ENCODE data around the gene CAPN14.

Gene CAPN14

DNA sequence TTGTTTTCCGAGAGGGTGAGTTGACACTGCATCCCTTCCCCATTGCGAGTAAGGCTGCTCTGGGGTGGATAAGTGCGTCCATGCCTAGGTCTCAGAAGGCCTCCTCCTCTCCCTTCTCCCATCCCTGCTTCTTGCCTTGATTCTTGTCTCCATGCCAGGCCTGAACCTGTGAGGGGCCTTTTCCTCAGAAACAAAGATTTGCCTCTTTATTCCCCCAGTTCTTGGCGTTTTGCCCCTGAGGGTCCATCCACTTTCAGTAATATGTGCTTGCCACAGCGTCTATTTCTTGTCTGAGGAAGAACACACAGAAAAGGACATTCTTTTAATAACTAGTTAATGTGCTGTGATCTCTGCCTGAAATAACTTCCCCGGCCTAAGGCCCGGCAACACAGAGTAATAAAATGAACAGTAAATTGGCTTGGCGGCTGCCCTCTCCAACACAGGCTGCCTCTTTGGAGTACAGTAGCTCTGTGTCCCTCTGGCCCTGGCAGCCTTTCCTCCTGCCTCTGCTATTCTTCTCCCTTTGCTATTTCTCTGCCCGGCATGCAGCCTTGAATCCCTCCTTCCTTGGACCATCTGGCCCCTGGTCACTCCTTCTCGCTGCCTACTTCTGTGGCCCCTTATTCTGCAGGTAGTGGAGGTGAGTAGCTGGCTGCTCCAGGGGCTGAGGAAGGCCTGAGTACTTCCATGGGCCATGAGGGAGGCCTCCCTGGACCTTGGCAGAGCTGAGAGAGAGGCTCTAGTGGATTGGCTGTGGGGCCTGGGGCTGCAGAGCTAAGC is 21.0 kb upstream of the CAPN14 start:
- DNase-seq (ENCODE audit: low read depth in 1 of 2, low spot score in 1 of 2) = no peak
- Histone ChIP-seq H3K4me3 (replicated peaks; ENCODE audit: insufficient read depth, low read length) (no peak overlapping the region), H3K27ac (replicated peaks) (no peak overlapping the region), H3K27me3 (ENCODE audit: insufficient read depth, poor library complexity, severe bottlenecking) (no peaks in the 10 kb centered on the region)
- TF ChIP-seq, protein P1, sequence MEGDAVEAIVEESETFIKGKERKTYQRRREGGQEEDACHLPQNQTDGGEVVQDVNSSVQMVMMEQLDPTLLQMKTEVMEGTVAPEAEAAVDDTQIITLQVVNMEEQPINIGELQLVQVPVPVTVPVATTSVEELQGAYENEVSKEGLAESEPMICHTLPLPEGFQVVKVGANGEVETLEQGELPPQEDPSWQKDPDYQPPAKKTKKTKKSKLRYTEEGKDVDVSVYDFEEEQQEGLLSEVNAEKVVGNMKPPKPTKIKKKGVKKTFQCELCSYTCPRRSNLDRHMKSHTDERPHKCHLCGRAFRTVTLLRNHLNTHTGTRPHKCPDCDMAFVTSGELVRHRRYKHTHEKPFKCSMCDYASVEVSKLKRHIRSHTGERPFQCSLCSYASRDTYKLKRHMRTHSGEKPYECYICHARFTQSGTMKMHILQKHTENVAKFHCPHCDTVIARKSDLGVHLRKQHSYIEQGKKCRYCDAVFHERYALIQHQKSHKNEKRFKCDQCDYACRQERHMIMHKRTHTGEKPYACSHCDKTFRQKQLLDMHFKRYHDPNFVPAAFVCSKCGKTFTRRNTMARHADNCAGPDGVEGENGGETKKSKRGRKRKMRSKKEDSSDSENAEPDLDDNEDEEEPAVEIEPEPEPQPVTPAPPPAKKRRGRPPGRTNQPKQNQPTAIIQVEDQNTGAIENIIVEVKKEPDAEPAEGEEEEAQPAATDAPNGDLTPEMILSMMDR (IDR thresholded peaks at IDR 0.05; ENCODE audit: insufficient read depth, low read length) = no peak
- TF ChIP-seq, protein P2, sequence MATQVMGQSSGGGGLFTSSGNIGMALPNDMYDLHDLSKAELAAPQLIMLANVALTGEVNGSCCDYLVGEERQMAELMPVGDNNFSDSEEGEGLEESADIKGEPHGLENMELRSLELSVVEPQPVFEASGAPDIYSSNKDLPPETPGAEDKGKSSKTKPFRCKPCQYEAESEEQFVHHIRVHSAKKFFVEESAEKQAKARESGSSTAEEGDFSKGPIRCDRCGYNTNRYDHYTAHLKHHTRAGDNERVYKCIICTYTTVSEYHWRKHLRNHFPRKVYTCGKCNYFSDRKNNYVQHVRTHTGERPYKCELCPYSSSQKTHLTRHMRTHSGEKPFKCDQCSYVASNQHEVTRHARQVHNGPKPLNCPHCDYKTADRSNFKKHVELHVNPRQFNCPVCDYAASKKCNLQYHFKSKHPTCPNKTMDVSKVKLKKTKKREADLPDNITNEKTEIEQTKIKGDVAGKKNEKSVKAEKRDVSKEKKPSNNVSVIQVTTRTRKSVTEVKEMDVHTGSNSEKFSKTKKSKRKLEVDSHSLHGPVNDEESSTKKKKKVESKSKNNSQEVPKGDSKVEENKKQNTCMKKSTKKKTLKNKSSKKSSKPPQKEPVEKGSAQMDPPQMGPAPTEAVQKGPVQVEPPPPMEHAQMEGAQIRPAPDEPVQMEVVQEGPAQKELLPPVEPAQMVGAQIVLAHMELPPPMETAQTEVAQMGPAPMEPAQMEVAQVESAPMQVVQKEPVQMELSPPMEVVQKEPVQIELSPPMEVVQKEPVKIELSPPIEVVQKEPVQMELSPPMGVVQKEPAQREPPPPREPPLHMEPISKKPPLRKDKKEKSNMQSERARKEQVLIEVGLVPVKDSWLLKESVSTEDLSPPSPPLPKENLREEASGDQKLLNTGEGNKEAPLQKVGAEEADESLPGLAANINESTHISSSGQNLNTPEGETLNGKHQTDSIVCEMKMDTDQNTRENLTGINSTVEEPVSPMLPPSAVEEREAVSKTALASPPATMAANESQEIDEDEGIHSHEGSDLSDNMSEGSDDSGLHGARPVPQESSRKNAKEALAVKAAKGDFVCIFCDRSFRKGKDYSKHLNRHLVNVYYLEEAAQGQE (IDR thresholded peaks at IDR 0.05; ENCODE audit: insufficient replicate concordance, low read depth) = no peak
- TF ChIP-seq GABPA (IDR thresholded peaks at IDR 0.05; ENCODE audit: low read depth) = no peak
- no peak for TF ChIP-seq SPI1 (IDR thresholded peaks at IDR 0.05; ENCODE audit: borderline replicate concordance, low read depth)
- no peak for TF ChIP-seq POLR2AphosphoS5 (IDR thresholded peaks at IDR 0.05; ENCODE audit: low read depth)

DNA sequence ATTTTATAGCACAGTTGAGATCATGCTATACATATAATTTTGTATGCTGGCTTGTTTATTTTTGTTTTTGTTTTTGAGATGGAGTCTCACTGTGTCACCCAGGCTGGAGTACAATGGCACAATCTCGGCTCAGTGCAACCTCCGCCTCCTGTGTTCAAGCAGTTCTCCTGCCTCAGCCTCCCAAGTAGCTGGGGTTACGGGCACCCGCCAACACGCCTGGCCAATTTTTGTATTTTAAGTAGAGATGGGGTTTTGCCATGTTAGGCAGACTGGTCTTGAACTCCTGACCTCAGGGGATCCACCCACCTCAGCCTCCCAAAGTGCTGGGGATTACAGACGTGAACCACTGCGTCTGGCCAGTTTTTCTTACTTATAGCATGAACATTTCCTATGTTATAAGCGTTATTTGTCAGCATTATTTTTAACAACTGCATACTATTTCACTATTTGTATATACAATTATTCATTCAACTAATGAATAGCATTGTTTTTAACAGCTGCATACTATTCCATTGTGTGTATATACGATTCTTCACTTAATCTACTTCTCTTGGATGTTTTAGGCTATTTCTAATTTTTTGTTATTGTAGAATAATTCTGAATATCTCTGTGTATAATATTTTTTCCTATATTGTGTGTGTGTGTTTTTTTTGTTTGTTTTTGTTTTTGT is 20.2 kb upstream of the CAPN14 start:
- DNase-seq (ENCODE audit: low read depth in 1 of 2, low spot score in 1 of 2) = no peak
- Histone ChIP-seq H3K27me3 (ENCODE audit: insufficient read depth, poor library complexity, severe bottlenecking) (peaks cover 2% of the 10 kb centered on the region), H3K27ac (replicated peaks) (no peak overlapping the region), H3K4me3 (replicated peaks; ENCODE audit: insufficient read depth, low read length) (no peak overlapping the region)
- TF ChIP-seq GABPA (IDR thresholded peaks at IDR 0.05; ENCODE audit: low read depth) (no peak), SPI1 (IDR thresholded peaks at IDR 0.05; ENCODE audit: borderline replicate concordance, low read depth) (no peak), POLR2AphosphoS5 (IDR thresholded peaks at IDR 0.05; ENCODE audit: low read depth) (no peak)
- TF ChIP-seq, protein P2 (IDR thresholded peaks at IDR 0.05; ENCODE audit: insufficient replicate concordance, low read depth) = no peak
- TF ChIP-seq, protein P1 (IDR thresholded peaks at IDR 0.05; ENCODE audit: insufficient read depth, low read length) = no peak

DNA sequence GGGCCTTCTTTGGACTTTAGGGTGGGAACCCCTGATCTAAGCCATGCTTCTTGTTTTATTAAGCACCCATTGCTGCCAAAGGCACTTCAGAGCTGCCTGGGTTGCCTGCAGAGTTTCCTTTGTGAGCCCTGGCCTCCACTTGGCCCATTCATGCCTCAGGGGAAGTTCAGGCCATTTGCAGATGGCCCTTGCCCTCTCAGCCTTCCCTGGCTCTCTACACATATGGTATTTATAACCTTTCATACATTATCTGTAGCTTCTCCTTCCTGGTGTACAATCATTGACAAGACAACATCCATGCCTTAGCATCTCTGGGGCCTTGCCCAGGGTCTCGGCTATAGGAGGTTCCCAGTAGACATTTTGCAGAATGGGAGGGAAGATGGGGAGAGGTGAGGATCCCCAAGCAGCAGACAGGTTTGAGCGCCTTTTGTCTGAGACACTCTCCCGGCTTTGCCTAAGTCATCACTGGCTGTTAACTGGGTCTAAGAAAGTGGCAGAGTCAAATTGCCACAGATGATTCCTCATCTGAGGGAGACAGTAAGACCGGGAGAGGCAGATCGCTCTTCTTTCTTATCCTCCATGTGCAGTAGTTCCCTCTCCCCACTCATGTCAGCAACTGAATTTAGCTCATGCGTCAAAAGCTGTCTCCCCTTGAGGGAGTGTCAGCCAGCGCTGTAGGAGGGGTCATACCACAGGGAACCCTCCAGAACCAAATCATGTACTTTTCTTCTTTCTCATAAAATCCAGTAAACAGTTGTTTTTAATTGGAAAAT is 19.3 kb upstream of the CAPN14 start:
- Histone ChIP-seq H3K27ac (replicated peaks) (no peak overlapping the region), H3K4me3 (replicated peaks; ENCODE audit: insufficient read depth, low read length) (no peak overlapping the region), H3K27me3 (ENCODE audit: insufficient read depth, poor library complexity, severe bottlenecking) (peaks cover 2% of the 10 kb centered on the region)
- DNase-seq (ENCODE audit: low read depth in 1 of 2, low spot score in 1 of 2) = no peak
- TF ChIP-seq, protein P1 (IDR thresholded peaks at IDR 0.05; ENCODE audit: insufficient read depth, low read length) = no peak
- TF ChIP-seq GABPA (IDR thresholded peaks at IDR 0.05; ENCODE audit: low read depth) = no peak
- TF ChIP-seq SPI1 (IDR thresholded peaks at IDR 0.05; ENCODE audit: borderline replicate concordance, low read depth) = no peak
- TF ChIP-seq, protein P2 (IDR thresholded peaks at IDR 0.05; ENCODE audit: insufficient replicate concordance, low read depth) = no peak
- no peak for TF ChIP-seq POLR2AphosphoS5 (IDR thresholded peaks at IDR 0.05; ENCODE audit: low read depth)
